ENCODE results near the gene NUDT15.
A peak's percentile ranks its signal among the peaks of the same experiment; 100 is the strongest.

The NUDT15 gene

GRCh38 chr13:48037346-48038173 lies at the start of gene NUDT15:
NUDT15 (plus strand) TSS chr13:48037726; CDS start chr13:48037747, 21 bp downstream.
- DNase-seq, result peak; percentile 99

- DNase-seq, result no peak
Measured at GRCh38 chr13:47990427-47990826, 47.1 kb upstream of the NUDT15 start.

GRCh38 chr13:47990920-47991466 lies 46.5 kb upstream of the NUDT15 start:
- DNase-seq, result no peak

GRCh38 chr13:47991859-47992258 lies 45.7 kb upstream of the NUDT15 start:
- DNase-seq, result no peak

GRCh38 chr13:47997384-47997783 lies 40.1 kb upstream of the NUDT15 start:
- DNase-seq, result no peak

- no peak for DNase-seq
Measured at GRCh38 chr13:47999973-48000372, 37.6 kb upstream of the NUDT15 start.

- DNase-seq, result peak; percentile 61
Measured at GRCh38 chr13:48000559-48001113, 36.9 kb upstream of the NUDT15 start.

GRCh38 chr13:48001114-48001881 lies 36.2 kb upstream of the NUDT15 start, which contains the start of gene SUCLA2:
SUCLA2 (minus strand) TSS chr13:48001273; CDS start chr13:48001269, 4 bp downstream.
- DNase-seq, result peak; percentile 98

- peak; percentile 21 for DNase-seq
Measured at GRCh38 chr13:48001999-48002398, 35.5 kb upstream of the NUDT15 start.

- DNase-seq, result no peak
Measured at GRCh38 chr13:48004201-48004600, 33.3 kb upstream of the NUDT15 start.

GRCh38 chr13:48006396-48006795 lies 31.1 kb upstream of the NUDT15 start:
- DNase-seq, result no peak

- no peak for DNase-seq
Measured at GRCh38 chr13:48009284-48009683, 28.2 kb upstream of the NUDT15 start.

- no peak for DNase-seq
Measured at GRCh38 chr13:48010698-48011097, 26.8 kb upstream of the NUDT15 start.

- DNase-seq, result no peak
Measured at GRCh38 chr13:48012668-48013067, 24.9 kb upstream of the NUDT15 start.

- DNase-seq, result no peak
Measured at GRCh38 chr13:48014359-48014758, 23.2 kb upstream of the NUDT15 start.

- no peak for DNase-seq
Measured at GRCh38 chr13:48018637-48019036, 18.9 kb upstream of the NUDT15 start.

- DNase-seq, result no peak
Measured at GRCh38 chr13:48019796-48020195, 17.7 kb upstream of the NUDT15 start.

GRCh38 chr13:48028066-48028465 lies 9.5 kb upstream of the NUDT15 start:
- DNase-seq, result no peak

GRCh38 chr13:48029859-48030258 lies 7.7 kb upstream of the NUDT15 start:
- no peak for DNase-seq

- peak; percentile 54 for DNase-seq
Measured at GRCh38 chr13:48038761-48039160, 1.2 kb downstream of the NUDT15 start.

GRCh38 chr13:48040049-48040448 lies 2.5 kb downstream of the NUDT15 start:
- no peak for DNase-seq

- no peak for DNase-seq
Measured at GRCh38 chr13:48040896-48041295, 3.4 kb downstream of the NUDT15 start.

- DNase-seq, result no peak
Measured at GRCh38 chr13:48042894-48043293, 5.4 kb downstream of the NUDT15 start.
